Osteoblast (primary cell): ENCODE data around the gene OR2T34. TPM values are rescaled to one million over a fixed set of nuclear protein-coding genes. Genes with fewer than 3 reads are reported as not detected.

Source experiments
- DNase-seq: peaks from one replicate; pipeline ENCODE4 v3.0.0; 2011; ENCODE audit warnings: low spot score, mixed read lengths; ENCODE audit not compliant: insufficient read length; ENCODE audit errors: missing footprints
- H2AFZ ChIP-seq: 2 replicates; pipeline ENCODE4 v1.6.0; 2011; ENCODE audit warnings: mild to moderate bottlenecking, low read length
- H3K27ac ChIP-seq: 2 replicates; pipeline ENCODE4 v1.5.1; 2011; ENCODE audit warnings: mild to moderate bottlenecking, low read depth, low read length, moderate library complexity
- H3K27me3 ChIP-seq: 2 replicates; pipeline ENCODE4 v1.6.0; 2012; ENCODE audit warnings: mild to moderate bottlenecking, control low read depth, inconsistent platforms, low read length, moderate library complexity; ENCODE audit not compliant: insufficient read depth
- H3K36me3 ChIP-seq: 2 replicates; pipeline ENCODE4 v1.5.1; 2011; ENCODE audit warnings: mild to moderate bottlenecking, low read length, control low read depth, moderate library complexity; ENCODE audit not compliant: insufficient read depth
- H3K4me1 ChIP-seq: 2 replicates; pipeline ENCODE4 v1.5.1; 2011; ENCODE audit warnings: mild to moderate bottlenecking, low read length, control low read depth, moderate library complexity; ENCODE audit not compliant: insufficient read depth
- H3K4me2 ChIP-seq: 2 replicates; pipeline ENCODE4 v1.6.0; 2011; ENCODE audit warnings: mild to moderate bottlenecking, low read length; ENCODE audit not compliant: insufficient read depth
- H3K4me3 ChIP-seq: fragments of 200-600 bp; sonication (generic); 3 replicates; pipeline ENCODE4 v1.5.1; 2012; ENCODE audit warnings: mild to moderate bottlenecking, low read length, inconsistent platforms; ENCODE audit not compliant: insufficient read depth
- H3K79me2 ChIP-seq: 2 replicates; pipeline ENCODE4 v1.6.0; 2012; ENCODE audit warnings: mild to moderate bottlenecking, low read length, control low read depth, inconsistent platforms; ENCODE audit not compliant: insufficient read depth
- H3K9me3 ChIP-seq: 2 replicates; pipeline ENCODE4 v1.5.1; 2011; ENCODE audit warnings: low read depth, low read length, control low read depth
- H4K20me1 ChIP-seq: 2 replicates; pipeline ENCODE4 v1.6.0; 2012; ENCODE audit warnings: mild to moderate bottlenecking, low read length, control low read depth; ENCODE audit not compliant: insufficient read depth
- total RNA-seq: library from RNA; depleted of rRNA; stranded (reverse); fragments of >200 nt; gene quantifications from 2 replicates; pipeline ENCODE4 v1.2.3, GENCODE V29; 2012
- TF ChIP-seq, protein P1 (sequence below): IDR thresholded peaks from 2 replicates; pipeline ENCODE4 v1.5.1; 2011; ENCODE audit warnings: mild to moderate bottlenecking, low read depth, low read length, moderate library complexity; ENCODE audit errors: extremely low read depth

OR2T34 gene
- total RNA-seq, 1 donor: not detected

DNA sequence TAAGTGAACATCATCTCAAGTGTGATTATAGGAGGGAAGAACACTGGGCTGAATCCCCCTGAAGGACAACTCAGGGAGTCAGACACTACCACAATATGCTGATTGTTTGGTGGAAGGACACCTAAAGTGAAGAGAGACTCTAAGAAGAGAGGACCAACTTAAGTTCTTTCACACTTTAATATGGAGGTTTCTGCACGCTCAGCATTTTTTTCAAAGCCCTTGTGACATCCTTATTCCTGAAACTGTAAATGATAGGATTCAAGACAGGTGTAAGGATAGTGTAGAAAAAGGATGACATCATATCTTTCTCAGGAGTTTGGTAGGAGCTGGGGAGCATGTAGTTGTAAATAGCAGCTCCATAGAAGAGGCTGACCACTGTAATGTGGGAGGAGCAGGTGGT lies 18.1 kb upstream of the OR2T34 start:
- Histone ChIP-seq H3K4me2 (no peak overlapping the region), H3K4me1 (no peaks in the 10 kb centered on the region), H4K20me1 (no peaks in the 10 kb centered on the region), H3K27me3 (no peaks in the 10 kb centered on the region), H2AFZ (no peak overlapping the region), H3K9me3 (no peaks in the 10 kb centered on the region), H3K79me2 (no peaks in the 10 kb centered on the region), H3K27ac (no peak overlapping the region), H3K4me3 (no peak overlapping the region), H3K36me3 (no peaks in the 10 kb centered on the region)
- TF ChIP-seq, protein P1, sequence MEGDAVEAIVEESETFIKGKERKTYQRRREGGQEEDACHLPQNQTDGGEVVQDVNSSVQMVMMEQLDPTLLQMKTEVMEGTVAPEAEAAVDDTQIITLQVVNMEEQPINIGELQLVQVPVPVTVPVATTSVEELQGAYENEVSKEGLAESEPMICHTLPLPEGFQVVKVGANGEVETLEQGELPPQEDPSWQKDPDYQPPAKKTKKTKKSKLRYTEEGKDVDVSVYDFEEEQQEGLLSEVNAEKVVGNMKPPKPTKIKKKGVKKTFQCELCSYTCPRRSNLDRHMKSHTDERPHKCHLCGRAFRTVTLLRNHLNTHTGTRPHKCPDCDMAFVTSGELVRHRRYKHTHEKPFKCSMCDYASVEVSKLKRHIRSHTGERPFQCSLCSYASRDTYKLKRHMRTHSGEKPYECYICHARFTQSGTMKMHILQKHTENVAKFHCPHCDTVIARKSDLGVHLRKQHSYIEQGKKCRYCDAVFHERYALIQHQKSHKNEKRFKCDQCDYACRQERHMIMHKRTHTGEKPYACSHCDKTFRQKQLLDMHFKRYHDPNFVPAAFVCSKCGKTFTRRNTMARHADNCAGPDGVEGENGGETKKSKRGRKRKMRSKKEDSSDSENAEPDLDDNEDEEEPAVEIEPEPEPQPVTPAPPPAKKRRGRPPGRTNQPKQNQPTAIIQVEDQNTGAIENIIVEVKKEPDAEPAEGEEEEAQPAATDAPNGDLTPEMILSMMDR: no peak
- DNase-seq: no peak

DNA sequence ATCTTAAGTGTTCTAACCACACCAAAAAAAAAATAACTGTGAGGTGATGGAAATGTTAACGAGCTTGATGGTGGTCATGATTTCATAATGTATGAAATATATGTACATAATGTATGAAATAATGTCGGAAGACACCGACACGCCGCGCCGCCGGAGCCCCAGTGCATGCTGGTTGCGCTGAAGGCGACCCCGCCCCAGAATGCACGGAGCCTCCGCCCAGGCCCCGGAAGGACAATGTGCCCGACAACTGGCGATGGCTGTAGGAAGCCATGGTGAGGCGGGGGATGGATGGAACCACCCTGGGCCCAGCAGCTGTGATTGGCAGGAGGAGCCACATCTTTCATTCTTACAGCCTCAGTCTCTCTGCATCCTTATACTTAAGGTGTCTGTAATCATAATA lies 15.5 kb upstream of the OR2T34 start:
- DNase-seq: no peak
- H2AFZ ChIP-seq: no peak overlapping the region
- H3K4me3 ChIP-seq: no peak overlapping the region
- H3K4me2 ChIP-seq: no peak overlapping the region
- no peaks in the 10 kb centered on the region for H4K20me1 ChIP-seq
- no peaks in the 10 kb centered on the region for H3K4me1 ChIP-seq
- H3K27ac ChIP-seq: no peak overlapping the region
- H3K27me3 ChIP-seq: no peaks in the 10 kb centered on the region
- no peaks in the 10 kb centered on the region for H3K79me2 ChIP-seq
- no peaks in the 10 kb centered on the region for H3K9me3 ChIP-seq
- TF ChIP-seq, protein P1: no peak
- H3K36me3 ChIP-seq: no peaks in the 10 kb centered on the region

DNA sequence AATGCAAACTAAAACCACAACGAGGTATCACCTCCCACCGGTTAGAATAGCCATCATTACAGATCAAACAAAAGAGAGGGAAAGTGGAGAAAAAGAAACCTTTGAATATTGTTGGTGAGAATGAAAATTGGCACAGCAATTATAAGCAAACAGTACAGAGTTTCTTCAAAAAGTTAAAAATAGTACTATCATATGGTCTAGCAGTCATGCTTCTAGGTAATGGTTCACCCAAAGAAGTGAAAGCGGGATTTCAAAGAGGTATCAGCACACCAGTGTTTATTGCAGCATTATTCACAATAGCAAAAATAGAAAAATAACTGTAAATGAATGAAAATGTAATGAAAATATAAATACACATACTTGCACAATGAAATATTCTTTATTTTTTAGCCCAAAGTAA lies 14.8 kb upstream of the OR2T34 start:
- Histone ChIP-seq H3K27me3 (no peaks in the 10 kb centered on the region), H3K27ac (no peak overlapping the region), H3K4me1 (no peaks in the 10 kb centered on the region), H3K4me3 (no peak overlapping the region), H4K20me1 (no peaks in the 10 kb centered on the region), H3K9me3 (no peaks in the 10 kb centered on the region), H3K4me2 (no peak overlapping the region), H2AFZ (no peak overlapping the region), H3K79me2 (no peaks in the 10 kb centered on the region), H3K36me3 (no peaks in the 10 kb centered on the region)
- peak; percentile 13 for DNase-seq
- TF ChIP-seq, protein P1: no peak

DNA sequence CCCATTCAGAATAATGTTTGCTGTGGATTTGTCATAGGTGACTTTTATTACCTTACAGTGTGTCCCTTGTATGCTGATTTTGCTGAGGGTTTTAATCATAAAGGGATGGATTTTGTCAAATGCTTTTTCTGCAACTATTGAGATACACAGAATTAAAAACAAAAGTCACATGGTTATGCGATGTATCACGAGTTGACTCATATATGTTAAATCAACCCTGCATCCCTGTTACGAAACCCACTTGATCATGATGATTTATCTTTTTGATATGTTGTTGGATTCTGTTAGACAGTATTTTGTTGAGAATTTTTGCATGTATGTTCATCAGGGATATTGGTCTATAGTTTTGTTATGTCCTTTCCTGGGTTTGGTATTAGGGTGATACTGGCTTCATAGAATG lies 10.7 kb upstream of the OR2T34 start:
- TF ChIP-seq, protein P1: no peak
- H3K4me1 ChIP-seq: no peaks in the 10 kb centered on the region
- no peaks in the 10 kb centered on the region for H4K20me1 ChIP-seq
- H3K4me2 ChIP-seq: no peak overlapping the region
- DNase-seq: no peak
- H3K79me2 ChIP-seq: no peaks in the 10 kb centered on the region
- no peak overlapping the region for H3K27ac ChIP-seq
- H3K27me3 ChIP-seq: no peaks in the 10 kb centered on the region
- no peak overlapping the region for H2AFZ ChIP-seq
- H3K4me3 ChIP-seq: no peak overlapping the region
- H3K9me3 ChIP-seq: no peaks in the 10 kb centered on the region
- H3K36me3 ChIP-seq: no peaks in the 10 kb centered on the region
